ENCODE results near the gene AGL. TPM values are rescaled to one million over a fixed set of nuclear protein-coding genes. Genes with fewer than 3 reads are reported as not detected.

Gene AGL
- total RNA-seq, 2 donors from 2014 or later, result 20.2 to 45.4 TPM

GRCh38 chr1:99858286-99858685, 8.1 kb downstream of the AGL start:
- Histone ChIP-seq H3K4me3 (no peak overlapping the region), H3K9me3 (no peaks in the 10 kb centered on the region), H3K36me3 (peaks cover 13% of the 10 kb centered on the region), H3K27ac (no peak overlapping the region), H3K27me3 (no peaks in the 10 kb centered on the region), H3K4me1 (peaks cover 0 to 5% of the 10 kb centered on the region in 2 donors)
- DNase-seq (ENCODE audit: low spot score), result no peak
- no peak for TF ChIP-seq CTCF (IDR thresholded peaks at IDR 0.05)

- no peak for TF ChIP-seq CTCF (IDR thresholded peaks at IDR 0.05)
- DNase-seq (ENCODE audit: low spot score), result no peak
- Histone ChIP-seq H3K27me3 (no peaks in the 10 kb centered on the region), H3K36me3 (peaks cover 12% of the 10 kb centered on the region), H3K27ac (no peak overlapping the region), H3K9me3 (no peaks in the 10 kb centered on the region), H3K4me1 (peaks cover 0 to 5% of the 10 kb centered on the region in 2 donors), H3K4me3 (no peak overlapping the region)
Observed at GRCh38 chr1:99858881-99859280, 8.7 kb downstream of the AGL start.

DNA sequence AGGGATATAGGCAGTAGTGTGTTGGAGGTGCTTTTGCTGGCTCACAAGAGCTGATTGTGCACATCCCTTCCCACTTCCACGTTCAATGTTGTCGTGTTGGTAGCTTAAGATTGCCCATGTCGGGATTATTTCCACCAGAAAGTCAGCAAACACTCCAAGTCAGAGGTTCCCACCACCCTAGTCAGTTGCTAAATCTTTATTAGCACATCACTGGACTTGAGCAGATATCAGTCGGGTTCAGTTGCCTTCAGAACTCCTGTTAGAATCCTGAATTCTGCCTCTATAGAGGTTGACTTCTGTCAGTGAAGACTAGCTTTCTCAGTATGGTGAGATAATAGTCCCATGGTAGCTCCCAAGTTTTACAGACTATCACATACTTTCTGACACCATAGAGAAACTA, 10.5 kb downstream of the AGL start:
- Histone ChIP-seq H3K27me3 (no peaks in the 10 kb centered on the region), H3K27ac (no peak overlapping the region), H3K9me3 (no peaks in the 10 kb centered on the region), H3K4me3 (no peak overlapping the region), H3K36me3 (peaks cover 12% of the 10 kb centered on the region), H3K4me1 (peaks cover 0 to 4% of the 10 kb centered on the region in 2 donors)
- TF ChIP-seq CTCF (IDR thresholded peaks at IDR 0.05), result no peak
- no peak for DNase-seq (ENCODE audit: low spot score)

GRCh38 chr1:99867682-99868081, 17.5 kb downstream of the AGL start:
- Histone ChIP-seq H3K4me1 (no peaks in the 10 kb centered on the region), H3K27ac (no peak overlapping the region), H3K27me3 (no peaks in the 10 kb centered on the region), H3K9me3 (no peaks in the 10 kb centered on the region), H3K4me3 (no peak overlapping the region), H3K36me3 (peaks cover 16% of the 10 kb centered on the region)
- no peak for DNase-seq (ENCODE audit: low spot score)
- TF ChIP-seq CTCF (IDR thresholded peaks at IDR 0.05), result no peak

GRCh38 chr1:99869304-99869703, 19.1 kb downstream of the AGL start:
- Histone ChIP-seq H3K36me3 (peaks cover 9% of the 10 kb centered on the region), H3K4me3 (no peak overlapping the region), H3K27me3 (no peaks in the 10 kb centered on the region), H3K9me3 (no peaks in the 10 kb centered on the region), H3K27ac (no peak overlapping the region), H3K4me1 (no peaks in the 10 kb centered on the region)
- no peak for TF ChIP-seq CTCF (IDR thresholded peaks at IDR 0.05)
- DNase-seq (ENCODE audit: low spot score), result no peak

GRCh38 chr1:99869723-99870122, 19.6 kb downstream of the AGL start:
- no peak for TF ChIP-seq CTCF (IDR thresholded peaks at IDR 0.05)
- no peaks in the 10 kb centered on the region for H3K9me3 ChIP-seq

More at GRCh38 chr1:99869723-99870122, 19.6 kb downstream of the AGL start:
- Histone ChIP-seq H3K4me1 (no peaks in the 10 kb centered on the region), H3K27me3 (no peaks in the 10 kb centered on the region), H3K27ac (no peak overlapping the region), H3K4me3 (no peak overlapping the region), H3K36me3 (peaks cover 9% of the 10 kb centered on the region)
- no peak for DNase-seq (ENCODE audit: low spot score)
